Kidney glomerular epithelial cell (primary cell): Measurements from ENCODE around the gene ZNF438.

Source experiments
- DNase-seq: peaks from one replicate; lab custom pipeline; 2025; lab: John Stamatoyannopoulos, UW

ZNF438 gene

DNA sequence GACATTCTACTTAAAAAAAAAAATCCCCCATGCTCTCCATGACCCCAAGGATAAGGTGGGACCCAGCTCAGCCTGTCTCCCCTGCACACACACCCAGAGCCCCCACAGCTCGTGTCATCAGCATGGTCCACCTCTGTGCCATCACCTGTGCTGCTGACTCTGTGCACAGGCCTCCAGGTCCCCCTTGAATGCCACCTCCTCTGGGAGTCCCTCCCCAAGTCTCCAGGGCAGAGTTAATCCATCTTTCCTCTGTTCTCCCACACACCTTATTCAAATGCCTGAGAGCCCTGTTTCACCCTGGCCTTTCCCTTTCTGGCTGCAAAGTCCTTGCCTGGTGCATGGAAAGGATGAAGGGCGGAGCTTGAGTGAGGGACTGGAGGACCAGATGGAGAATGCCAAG lies 208.0 kb downstream of the ZNF438 start:
- DNase-seq, result no peak

DNA sequence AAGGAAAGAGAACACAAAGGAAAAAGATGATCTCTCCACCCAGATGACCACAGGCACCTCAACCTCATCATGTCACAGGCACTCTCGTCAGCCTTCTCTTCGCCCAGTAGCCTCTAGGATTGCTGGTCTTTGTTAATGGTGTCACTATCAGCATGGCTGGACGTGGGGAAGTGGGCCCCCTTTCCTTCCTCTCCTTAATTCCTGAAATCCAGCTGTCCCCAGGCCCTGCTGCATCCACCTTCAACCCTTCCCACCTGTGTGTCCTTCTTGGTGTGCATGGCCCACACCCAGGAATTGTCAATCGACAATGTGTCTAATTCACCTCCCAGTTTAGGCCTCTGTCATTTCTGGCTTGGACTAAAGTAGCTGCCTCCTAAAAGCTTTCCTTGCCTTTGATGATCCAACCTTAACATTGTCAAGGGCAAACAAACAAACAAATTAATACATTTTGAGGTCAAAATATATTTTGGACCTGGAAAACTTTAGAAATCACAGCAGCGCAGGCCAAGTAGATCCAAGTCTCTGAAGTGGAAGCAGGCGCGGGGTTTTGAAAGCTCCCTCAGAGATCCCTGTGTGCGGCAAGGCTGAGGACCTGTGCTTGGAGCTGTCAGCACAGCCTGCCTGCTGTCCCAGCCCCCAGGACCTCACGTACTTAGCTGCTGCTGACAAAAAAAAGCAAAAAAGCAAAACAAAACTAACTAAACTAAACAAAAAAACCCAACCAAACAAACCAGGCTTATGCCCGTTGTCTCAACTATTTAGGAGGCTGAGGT lies 208.8 kb downstream of the ZNF438 start:
- DNase-seq, result no peak

DNA sequence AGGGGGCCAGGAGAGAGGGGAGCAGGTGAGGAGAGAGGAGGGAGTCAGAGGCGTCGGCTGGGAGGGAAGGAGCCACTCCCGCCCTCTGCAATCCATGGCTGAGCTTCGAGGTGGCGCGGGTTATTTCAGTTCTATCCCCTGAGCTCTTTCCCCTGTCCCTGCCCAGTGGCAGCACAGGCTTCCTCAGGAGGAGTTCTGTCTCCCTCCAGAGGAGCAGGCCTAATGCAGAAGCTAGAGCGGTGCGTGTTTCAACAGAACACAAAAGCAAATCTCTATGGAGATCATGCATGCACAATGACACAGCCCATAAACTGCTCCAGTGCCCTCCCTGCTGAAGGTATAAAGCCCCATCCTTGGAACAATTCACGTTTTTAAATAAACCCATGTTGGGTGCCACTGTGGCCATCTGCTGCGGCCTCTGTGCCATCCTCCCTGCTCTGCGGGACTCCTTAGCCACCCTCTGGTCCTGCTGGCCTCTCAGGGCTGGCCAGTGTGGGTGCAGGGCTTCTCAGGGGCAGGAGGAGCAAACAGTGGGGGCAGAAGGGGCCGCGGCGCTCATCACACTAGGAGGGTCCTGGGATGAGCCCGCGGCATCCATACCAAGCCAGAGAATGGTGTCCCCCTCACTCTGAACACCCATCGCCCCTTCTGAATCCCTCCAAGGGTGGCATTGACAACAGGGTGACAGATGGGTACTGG lies 209.5 kb downstream of the ZNF438 start:
- no peak for DNase-seq

DNA sequence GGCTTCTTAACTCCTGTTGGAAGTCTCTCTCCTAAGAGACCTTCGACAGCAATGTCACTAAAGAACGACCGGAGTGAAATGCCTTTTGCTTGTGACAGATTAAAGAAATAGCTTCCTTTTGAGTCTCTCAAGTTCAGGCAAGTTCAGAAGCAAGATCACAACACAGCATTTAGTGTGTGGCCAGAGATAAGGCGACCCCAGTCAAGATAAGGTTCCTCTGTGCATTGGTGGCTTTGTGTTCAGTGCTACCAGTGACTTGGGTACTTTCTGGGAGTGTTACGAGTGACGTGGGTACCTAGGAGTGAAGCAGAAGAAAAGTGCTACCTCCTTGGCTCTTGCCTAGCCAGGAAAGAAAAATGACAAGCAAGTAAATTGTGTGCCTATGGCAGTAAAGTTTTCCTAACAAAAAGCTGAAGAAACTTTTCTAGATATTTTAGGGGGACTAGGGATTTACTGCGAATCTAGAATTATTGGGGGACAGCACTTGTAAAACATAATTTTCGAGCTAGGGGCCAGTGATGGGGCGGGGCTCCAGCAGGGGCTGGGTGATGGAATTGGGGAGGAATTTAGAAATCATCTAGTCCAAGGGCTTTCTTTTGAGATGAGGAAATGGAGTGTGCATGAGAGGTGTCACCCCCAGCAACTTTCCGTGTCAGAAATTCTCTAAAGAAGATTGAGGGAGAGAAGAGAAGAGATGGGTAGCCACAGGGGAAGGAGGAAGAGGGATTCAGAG lies 210.2 kb downstream of the ZNF438 start:
- no peak for DNase-seq

DNA sequence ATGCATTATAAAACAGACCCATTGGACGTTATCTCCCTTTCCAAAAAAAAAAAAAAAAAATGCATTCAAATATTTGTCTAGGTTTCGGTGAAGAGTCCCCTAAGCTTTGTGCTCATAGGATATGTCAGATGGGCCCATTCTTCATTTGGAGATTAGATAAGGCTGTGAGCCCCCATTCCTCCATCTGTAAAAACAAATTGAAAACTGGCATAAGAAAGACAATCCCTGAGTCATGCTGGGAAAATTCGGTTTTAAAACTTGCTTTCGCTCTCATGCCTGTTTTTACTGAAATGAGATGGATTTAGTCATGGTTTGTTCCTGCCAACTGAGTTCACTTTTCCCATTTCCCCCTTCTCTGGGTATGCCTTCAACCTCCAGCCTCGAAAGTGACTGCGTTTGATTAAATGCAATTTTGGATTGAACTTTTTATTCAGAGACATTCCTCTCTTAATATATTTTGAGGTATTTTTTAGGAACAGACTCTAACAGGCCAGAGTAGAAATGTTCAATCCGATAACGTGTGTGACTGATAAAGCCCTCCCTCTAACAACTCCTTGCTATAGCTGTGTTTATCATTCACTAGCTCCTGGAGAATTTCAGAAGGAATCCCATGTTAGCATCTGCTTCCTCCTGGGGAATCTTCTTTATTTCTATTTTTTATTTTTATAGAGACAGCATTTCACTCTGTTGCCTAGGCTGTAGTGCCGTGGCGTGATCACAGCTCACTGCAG lies 211.2 kb downstream of the ZNF438 start:
- no peak for DNase-seq

DNA sequence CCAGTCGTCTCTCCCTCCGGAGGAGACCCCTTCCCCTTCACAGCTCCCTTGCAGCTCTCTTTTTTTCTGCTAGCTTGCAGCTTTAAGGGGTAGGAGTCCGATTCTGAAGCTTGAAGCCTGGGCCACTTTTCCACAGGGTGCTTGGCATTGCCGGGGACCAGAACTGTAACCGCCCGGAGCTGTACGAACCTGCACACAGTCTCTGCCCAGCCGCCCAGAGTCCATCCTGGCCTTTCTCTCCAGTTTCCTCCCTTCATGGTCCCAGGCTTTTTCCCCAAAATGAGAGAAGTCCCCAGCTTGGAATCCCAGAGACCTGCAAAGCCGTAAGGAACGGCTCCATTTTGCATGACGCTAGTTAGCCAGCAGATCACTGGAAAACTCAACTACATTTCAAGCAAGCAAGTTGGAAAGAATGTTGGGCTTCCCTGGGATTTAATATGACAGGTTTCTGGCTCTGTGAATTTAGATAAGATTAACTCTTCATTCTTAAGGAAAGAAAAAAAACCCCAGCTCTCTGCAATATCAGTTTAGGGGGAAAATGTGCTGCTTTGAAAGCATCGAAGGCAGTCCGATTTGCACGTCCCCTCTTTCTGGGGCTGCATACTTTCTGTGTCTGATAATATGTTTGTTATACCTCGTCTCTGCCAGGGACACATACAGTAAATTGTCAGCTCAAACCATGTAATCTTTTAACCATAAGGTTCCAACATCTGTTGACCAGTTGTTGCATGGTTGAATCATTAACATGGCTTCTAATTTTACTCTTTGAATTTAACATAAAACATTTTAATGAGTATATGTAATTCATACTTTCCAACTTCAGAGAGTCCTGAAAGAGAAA lies 212.1 kb downstream of the ZNF438 start:
- no peak for DNase-seq

DNA sequence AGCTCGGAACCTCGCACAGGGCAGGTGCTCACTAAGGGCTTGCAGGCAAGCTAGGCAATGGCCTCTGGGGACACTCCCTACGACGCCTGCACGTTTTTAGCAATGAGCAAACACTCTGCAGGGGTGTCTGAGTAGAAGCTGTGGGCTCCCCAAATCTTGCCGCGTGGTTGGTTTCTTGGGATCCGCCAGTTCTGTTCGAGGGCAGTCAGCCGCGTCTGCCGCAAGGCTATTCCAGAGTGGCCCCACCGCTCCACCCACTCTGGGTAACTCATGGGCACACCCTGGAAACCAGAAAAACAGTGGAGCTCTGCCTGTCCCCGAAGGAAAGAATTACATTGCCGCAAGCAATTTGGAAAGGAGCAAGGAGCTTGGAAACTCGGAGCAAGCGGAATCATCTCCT lies 212.8 kb downstream of the ZNF438 start:
- DNase-seq, result no peak

DNA sequence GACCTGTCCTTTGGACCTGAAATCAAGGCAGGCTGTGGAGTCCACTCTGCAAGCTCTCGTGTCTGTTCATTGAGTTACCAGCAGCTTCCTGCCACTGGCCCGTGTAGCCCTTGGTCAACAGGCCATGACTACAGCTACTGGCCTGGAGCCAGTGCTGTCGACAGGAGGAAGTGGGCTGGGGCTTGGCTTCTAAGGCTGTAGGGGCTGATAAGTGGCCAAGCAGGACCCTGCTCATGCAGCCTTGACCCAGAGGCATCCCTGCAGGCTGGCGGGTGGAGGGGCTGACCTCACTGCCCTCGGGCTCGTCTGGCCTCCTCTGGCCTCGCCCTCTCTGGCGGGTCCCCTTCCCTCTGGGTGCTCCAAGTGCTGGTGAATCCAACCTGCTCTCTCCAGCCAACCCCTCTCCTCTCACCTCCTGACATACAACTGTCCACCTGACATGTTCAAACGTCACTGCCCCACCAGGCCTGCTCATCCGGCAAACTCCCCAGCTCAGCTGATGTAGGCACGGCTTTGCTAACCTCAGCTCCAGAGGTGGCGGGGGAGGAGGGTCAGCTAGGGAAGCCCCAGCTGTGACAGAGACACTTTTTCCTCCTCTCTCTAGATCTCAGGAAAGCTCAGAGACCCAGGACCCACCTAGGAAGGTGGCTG lies 213.5 kb downstream of the ZNF438 start:
- DNase-seq, result peak; percentile 63

DNA sequence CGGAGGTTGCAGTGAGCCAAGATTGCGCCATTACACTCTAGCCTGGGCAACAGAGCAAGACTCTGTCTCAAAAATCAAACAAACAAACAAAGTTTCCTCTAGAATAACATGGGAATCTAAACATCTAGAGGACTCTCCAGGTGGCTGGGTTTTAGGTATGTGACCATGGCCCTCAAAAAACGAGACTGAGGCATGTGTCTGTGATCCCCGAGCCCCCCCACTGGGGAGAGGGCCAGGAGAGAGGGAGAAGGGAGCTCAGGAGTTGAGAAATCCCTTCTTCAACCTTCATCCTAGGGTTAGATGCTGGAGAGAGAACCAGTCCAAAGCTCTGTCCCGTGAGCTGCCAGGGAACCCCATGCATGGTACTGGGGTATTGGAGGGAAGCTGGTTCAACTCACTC lies 214.1 kb downstream of the ZNF438 start:
- DNase-seq, result no peak

DNA sequence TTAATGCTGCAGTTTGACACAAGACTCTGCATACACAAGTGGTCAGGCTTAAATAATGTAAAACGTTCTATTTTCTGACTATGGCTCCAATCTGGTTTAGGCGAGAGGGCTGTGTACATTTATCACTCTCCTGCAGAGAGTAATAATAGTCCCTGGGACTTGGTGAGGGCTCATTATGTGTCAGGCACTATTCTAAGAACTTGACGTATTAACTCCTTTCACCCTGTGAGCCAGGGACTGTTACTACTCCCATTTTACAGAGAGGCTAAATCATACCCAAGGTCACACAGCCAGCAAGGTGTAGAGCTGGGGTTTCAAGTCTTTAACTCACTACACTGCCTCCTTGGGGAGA lies 214.9 kb downstream of the ZNF438 start:
- no peak for DNase-seq

DNA sequence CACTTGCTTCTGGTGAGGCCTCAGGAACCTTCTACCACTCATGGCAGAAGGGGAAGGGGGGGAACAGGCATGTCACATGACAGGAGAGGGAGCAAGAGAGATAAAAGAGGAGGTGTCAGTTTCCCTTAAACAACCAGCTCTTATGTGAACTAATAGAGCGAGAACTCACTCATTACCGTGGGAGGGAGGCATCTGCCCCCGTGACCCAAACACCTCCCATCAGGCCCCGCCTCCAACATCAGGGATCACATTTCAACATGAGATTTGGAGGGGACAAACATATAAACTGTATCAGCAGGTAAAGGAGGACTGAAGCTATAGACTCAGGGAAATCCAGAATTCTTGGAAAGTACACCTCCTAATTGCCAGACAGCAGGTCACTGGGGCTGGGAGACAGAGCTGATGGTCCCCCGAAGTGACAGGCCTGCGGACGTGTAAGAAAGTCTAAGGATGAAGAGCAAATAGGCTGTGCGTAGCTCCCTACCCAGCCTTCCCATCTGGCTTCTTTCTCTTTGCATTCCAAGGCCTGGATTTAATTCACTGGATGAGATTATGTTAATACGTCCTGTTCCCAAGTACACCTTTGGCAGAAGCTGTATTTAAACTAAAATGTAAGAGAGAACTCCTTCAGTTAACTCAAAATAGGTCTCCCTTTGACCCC lies 215.4 kb downstream of the ZNF438 start:
- no peak for DNase-seq

DNA sequence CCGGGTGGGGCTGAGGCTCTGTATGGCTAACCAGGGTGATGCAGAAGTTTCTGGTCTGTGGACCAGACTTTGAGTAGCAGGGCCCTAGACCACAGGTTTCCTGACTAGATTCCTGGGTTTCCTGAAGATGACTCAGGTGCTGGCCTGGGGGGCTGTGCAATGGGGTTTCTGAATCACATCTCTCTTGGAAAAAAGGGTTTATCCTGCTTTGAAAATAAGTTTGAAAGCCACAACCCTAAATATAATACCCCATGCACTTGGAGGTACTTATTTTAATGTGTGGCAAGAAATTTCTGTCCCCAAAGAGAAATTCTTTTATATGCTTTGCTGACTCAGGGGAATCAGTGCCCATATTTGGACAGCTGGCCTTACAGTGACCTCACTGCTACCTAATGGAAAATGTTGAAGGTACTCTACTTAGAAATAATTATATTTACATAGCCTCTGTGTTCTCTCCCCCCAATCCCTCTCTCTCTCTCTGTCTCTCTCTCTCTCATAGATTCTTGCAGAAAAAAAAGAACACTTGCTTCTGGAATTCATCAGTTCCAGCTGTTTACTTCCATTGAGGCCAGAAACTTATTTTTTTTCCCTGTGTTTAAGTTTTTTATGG lies 217.7 kb downstream of the ZNF438 start:
- peak; percentile 45 for DNase-seq

DNA sequence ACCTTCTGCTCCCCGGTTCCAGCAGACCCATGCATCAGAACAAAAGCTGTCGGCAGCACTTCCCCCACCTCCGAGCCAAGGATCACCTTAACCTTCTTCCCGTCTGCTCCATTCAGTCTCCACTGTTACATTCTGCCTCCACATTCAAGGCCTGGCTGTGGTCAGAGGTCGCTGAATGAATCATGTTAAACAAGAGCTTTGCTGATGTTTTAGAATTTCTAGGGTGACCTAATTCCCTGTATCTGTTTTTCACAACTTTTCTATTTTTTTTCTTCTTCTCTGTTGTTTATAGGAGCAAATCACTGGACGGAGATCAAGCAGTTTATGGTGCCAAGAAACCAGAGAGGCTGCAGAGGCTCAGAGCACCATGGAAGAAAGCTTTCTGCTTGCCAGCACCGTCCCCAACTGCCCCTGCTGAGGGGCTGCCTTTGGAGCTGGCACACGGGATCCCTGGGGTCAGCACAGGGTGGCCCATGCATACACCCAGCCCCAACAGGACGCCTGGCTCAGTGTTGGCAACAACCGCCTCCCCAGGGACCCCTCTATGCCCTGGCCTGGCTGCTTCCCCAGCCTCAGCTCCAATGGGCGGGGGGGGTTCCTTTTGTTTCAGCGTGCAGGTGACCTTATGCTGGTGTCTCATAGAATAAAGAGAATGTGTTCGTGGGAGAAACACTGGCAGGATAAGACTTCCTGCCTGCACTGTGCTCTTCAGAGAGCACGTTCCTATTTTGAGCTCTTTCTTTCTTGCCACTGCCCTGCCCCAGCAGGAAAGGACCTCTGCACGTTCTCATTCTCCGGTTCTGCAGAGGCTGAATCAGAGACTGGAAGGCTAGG lies 219.4 kb downstream of the ZNF438 start:
- peak; percentile 64 for DNase-seq

DNA sequence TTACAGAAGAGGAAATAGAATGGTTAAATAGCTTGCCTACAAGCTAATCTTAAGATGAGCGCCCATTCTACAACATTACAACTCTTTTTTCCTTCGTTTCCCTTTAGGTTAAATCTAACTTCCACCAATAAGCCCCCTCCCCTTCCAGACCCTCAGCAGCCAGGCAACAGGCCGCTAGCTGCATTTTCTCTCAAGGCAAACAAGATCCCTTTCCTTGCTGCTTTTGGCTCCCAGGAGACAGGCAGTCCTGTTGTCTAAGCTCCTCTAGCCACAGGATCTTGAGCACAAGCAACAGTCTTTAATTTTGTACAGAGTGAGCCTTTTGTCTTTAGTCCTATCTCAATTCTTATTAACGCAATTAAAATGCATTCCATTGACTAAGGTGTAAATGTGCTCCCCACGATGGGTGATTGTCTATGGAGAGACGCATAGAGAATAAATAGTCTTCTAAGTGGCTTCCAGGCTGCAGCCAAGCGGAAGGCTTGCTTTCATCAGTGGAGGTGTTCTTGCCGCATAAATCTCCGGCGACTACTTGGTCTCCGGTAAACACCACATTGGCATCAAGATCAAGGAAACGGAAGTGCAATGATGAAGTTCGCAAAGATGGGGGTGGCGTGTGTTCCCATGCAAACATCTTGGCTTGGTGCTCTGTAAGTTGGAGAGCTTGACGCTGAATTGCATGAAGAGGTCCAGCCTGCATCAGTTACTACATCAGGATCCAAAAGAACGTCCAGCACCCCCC lies 220.2 kb downstream of the ZNF438 start:
- no peak for DNase-seq

DNA sequence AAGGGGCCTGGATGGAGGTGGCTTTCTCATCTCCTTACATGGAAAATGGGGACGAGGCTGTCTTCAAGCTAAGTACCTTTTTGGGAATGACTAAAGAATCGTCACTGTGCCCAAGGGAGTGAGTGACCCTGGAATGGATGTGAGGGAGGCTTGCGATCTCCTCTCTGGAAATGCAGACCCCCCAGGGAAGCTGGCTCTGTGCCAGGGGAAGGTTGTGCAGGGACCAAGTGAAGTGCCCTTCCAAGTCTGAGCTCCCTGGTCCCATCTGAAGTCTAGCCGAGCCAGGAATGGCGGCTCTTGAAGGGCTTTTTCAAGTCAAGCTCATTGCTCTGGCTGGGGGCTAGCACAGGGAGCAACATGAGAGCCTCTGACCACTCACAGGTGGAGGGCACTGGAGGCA lies 221.2 kb downstream of the ZNF438 start:
- DNase-seq, result no peak

DNA sequence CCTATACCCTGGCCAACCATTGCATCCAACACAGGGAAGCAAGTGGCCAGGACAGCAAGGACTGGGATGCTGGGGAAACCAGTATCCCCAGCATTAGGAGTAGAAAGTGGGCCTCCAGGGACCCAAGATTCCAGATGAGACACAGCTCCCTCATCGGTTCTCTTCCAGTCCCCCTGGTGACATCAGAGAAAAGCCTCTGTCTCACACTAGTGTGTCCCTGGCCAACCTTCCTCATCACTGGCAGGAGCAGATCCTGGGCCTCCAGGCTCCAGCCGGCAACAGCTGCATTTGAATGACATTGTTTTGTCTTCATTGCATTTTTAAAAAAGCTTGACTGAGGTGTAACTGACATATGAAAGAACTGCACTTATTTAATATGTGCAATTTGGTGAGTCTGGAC lies 224.8 kb downstream of the ZNF438 start:
- no peak for DNase-seq

DNA sequence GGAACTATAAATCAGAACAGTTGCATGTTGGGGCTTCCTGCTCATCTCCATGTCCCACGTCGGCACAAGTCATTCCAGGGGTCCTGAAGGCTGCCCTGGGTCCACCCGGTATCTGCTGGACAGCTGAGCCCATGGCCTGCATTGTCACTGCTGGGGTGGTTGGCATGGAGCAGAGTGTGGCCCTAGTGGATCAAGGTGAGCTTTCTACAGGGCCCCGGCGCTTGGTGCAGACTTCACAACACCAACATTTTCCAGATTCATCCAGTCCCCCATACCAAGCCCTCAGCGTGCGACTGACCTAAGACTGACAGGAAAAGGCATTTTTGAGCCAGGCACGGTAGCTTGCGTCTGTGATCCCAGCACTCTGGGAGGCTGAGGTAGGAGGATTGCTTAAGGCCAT lies 226.6 kb downstream of the ZNF438 start:
- DNase-seq, result no peak

DNA sequence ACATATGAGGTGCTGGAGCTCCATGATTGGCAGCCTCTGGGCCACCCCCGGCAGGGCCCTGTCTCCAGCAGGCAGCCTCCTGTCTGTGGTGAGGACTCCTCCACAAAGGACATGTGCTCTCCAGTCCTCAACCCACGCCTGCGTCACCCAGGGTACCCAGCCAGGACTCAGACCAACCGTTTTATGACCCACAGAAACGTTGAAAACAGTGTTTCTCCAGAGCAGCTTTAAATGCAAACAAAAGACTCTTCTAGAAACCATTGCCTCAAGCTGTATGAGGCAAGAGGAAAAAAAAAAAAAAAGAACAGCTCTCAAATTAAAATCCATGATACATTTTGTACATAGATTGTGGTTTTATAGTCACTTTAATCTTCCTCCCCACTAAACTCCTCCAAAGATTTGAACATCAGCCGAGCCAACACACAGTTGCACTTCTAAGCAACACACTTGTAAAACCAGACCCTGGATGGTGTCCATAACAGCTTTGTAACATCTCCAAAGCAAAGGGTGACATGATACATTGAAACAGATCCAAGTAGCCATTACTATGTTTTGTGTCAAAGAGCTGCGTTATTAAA lies 227.1 kb downstream of the ZNF438 start:
- no peak for DNase-seq
